C1 segment of cervical spinal cord (tissue), 14 donors: ENCODE measurements around the gene DEFB132.

Experiments used
- DNase-seq, 14 donors: peaks; one replicate each; lab custom pipeline; 2025; lab: John Stamatoyannopoulos, UW

The DEFB132 gene

GRCh38 chr20:297098-297924 lies 39.8 kb downstream of the DEFB132 start, which contains the start of gene ZCCHC3:
TSS of gene ZCCHC3 (plus strand) at chr20:297570. CDS start at chr20:297587, 17 bp downstream.
- DNase-seq: peak; percentile 10 to 86 (median 70)

GRCh38 chr20:297925-298775 lies 40.6 kb downstream of the DEFB132 start:
- DNase-seq: peak in 13 of 14 donors; percentile 30 to 72 (median 54)

GRCh38 chr20:298776-299391 lies 41.4 kb downstream of the DEFB132 start:
- no peak for DNase-seq

- DNase-seq: no peak
Measured at GRCh38 chr20:300345-300990, 42.9 kb downstream of the DEFB132 start.

- no peak for DNase-seq
Measured at GRCh38 chr20:301886-302848, 44.6 kb downstream of the DEFB132 start.

GRCh38 chr20:305745-306144 lies 48.2 kb downstream of the DEFB132 start:
- no peak for DNase-seq

- DNase-seq: no peak
Measured at GRCh38 chr20:308427-309038, 51.0 kb downstream of the DEFB132 start.

- DNase-seq: peak in 2 of 14 donors; percentile 54 to 59
Measured at GRCh38 chr20:309306-309840, 51.8 kb downstream of the DEFB132 start.

GRCh38 chr20:309841-310644 lies 52.5 kb downstream of the DEFB132 start:
- peak; percentile 72 to 99 (median 96) for DNase-seq

- DNase-seq: no peak
Measured at GRCh38 chr20:310645-311044, 53.1 kb downstream of the DEFB132 start.
